HG03342 (cell line): ENCODE data around the gene SERPINB8.
A peak's percentile ranks its signal among the peaks of the same experiment; 100 is the strongest.

Source experiments
- ATAC-seq: cut with Tn5 transposase; IDR thresholded peaks from one replicate; pipeline ENCODE4 v1.9.1; 2021; ENCODE audit warnings: mild to moderate bottlenecking, moderate library complexity; ENCODE audit not compliant: unreplicated experiment

SERPINB8 gene

GRCh38 chr18:64011513-64011912 lies 41.6 kb downstream of the SERPINB8 start:
- ATAC-seq, result no peak

GRCh38 chr18:64017870-64018269 lies 48.0 kb downstream of the SERPINB8 start:
- ATAC-seq, result no peak

DNA sequence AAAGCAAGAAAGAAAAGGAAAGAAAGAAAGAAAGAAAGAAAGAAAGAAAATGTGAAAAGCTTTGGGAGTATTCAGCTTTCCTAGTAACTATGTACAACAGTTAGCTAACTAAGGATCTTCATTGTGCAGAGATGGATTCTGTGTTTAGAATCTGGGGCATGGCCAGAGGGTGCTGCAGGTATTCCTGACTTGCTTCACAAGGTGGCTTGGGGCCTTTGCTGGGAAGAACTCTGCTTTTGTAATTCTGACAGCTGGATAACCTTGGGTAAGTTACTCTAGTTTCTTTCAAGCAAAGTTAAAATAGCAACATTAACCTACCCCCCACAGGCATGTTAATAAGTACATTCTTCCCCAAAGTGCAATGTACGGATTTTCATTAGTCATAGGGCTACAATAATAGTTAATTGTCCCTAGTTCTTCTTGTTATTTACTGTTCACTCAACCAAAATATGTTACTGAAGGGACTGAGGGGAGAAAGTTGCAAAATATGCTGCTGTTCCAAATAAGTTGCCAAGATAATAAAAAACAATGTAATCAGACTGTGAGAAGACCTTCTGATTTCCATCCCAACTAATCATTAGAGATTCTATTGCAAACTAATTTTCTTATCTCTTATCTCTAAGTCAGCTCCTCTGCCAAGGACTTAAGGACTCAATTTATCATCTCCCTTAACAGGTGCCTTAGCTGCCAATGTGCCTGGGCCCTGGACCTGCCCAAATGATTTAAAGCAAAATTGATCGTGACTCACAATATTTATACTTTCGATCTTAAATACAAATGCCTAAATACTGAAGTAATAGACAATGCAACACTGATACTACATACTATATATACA lies 50.3 kb downstream of the SERPINB8 start:
- ATAC-seq, result no peak

DNA sequence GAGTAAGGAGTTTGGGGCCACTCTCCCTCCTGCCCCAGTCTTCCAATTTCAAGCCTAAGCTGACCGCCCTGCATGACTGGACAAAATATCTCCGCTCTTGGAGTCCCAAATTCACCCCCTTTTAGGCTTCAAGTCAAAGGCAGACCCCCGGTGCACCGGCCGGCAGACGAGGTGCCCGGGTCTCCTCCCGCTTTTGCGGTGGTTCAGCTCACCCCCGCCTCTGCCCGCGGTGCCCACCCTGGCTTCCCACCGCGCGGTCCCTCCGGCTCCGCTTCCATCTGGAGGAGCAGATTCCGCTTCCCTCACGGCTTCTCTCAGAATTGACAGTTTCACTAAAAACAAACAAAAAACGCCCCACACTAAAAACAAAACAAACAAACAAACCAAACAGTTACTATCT lies 56.5 kb downstream of the SERPINB8 start:
- ATAC-seq, result no peak

GRCh38 chr18:64027931-64028695 lies 58.2 kb downstream of the SERPINB8 start:
- ATAC-seq, result peak; percentile 75

DNA sequence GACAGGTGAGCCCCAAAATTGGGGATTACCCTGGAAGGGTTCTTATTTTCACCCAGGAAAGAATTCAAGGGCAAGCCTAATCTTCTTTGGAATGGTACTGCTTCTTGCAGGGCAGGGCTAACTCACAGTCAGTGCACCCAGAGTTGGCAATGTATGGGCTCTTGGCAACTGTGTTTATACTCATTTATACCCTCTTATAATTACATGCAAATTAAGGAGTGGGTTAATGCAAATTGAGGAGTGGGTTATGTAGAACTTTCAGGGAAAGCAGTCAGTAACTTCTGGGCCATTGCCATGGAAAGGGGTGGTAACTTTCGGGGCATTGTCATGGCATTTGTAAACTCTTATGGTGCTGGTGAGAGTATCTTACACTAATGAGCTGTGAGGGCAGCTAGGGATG lies 59.2 kb downstream of the SERPINB8 start:
- ATAC-seq, result no peak

DNA sequence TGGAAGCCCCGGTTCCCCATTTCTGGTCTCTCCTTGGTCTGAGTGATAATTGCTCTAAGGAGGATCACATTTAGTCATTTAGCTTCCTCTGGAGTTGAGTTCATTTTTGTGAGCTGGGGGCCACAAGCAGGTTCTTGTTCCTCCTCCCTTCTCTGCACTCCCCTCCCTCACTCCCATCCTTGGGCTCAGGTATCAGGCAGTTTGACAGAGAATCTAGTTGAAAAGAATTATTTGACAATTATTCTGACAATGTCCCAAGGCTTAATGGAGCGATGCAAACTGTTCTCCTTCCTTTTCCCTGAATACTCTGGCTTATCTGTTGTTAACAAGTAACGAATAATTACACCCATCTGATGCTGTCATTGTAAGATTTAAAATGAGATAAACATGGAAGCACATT lies 61.5 kb downstream of the SERPINB8 start:
- no peak for ATAC-seq

DNA sequence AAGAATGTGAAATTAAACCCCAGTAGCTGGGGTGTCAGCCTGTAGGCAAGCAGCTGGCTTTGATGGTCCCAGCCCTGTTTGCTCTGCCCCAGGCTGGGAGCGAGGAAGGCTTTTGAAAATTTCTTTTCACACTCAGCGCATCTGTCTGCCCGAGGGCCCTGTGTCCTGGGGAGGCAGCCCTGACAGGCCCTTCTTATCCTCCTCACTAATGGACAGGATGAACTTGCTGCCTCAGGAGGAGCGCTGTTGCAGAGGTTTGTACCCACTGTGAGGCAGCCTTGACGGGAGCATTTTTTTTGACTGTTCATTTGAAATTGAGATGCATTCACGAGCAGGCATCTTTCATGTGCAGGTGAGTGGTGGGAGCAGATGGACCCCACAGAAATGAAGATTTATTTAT lies 62.4 kb downstream of the SERPINB8 start:
- no peak for ATAC-seq

GRCh38 chr18:64037812-64038414 lies 68.0 kb downstream of the SERPINB8 start:
- ATAC-seq, result peak; percentile 77
